Right kidney (tissue), 1 donor: ENCODE results near the gene ZNF260.
A peak's percentile ranks its signal among the peaks of the same experiment; 100 is the strongest.
"Not testable (repeated sequence)": the region's sequence is repeated elsewhere in the genome, so short reads cannot be mapped to it uniquely, and the experiment has no call there.

ENCODE experiments used
- DNase-seq: peaks from one replicate; pipeline ENCODE4 v3.0.0-alpha.2; 2016

ZNF260 gene

GRCh38 chr19:36490846-36491245 is 37.2 kb downstream of the ZNF260 start:
- not testable (repeated sequence) for DNase-seq

- DNase-seq = no peak
These were observed 38.1 kb downstream of the ZNF260 start for GRCh38 chr19:36489920-36490415.

DNA sequence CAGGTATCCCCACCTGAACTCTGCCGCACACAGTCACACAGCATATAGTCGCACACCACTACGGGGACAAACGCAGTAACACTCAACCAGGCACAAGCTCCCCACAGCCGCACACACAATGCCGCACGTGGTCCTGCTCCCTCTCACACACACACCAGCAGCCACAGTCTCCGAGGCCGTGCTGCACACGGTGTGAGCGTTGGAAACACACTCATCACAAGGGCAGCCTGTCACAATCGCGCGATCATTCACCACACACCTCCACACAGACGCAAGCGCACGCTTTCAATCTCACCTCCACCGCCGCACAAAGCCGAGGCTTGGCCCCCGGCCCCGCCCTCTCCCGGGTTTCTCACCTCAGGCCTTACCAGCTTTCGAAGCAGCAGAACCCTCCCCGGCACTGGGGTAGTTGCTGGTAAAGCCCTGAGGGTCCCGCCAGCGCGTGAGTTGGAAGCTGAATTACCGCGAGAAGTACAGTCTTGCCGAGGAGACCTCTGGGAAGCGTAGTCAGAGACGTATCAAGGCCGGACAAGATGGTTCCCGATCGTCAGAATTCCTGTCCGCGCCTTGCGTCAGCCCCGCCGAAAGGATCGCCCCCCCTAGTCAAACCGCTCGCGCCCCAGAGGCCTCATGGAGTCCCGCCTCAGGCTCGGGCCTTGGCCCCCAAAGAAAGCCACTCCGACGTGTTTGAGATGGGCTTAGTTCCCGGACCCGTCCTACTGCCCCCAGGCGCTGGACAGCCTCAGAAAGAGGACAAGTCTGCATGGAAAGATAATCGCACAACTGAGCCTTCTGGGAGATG is 38.8 kb downstream of the ZNF260 start, which contains the start of gene ZNF566:
Gene ZNF566 (minus strand): TSS at position 444 of the 802 bp plus-strand sequence. CDS start 13,004 bp downstream, outside the sequence.
- peak; percentile 99 for DNase-seq

GRCh38 chr19:36488846-36489117 is 39.3 kb downstream of the ZNF260 start:
- no peak for DNase-seq

DNA sequence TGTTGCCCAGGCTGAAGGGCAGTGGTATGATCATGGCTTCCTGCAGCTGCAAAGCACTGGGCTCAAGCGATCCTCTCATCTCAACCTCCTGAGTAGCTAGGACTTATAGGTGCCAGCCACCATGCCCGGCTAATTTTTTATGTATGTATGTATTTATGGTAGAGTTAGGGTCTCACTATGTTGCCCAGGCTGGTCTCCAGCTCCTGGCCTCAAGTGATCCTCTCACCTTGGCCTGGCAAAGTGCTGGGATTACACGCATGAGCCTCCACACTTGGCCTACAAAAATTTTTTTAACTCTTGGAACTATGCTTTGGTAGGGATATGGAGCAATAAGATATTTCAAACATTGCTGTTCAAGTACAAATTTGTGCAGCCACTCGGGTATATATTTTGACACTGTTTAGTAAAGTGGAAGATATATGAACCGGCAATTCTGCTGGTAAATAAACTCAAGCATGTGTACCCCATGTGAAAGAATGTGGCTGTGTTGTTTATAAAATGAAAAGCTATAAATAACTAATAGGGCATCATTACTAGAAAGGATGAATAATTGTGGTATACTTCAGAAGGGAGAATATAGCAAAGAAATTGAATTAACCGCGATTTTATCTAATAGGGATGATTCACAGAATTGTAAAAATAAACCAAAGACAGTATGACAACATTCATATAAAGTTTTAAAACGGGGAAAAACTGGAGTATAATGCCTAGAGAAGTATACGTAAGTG is 39.8 kb downstream of the ZNF260 start:
- DNase-seq = no peak

GRCh38 chr19:36483653-36484052 is 44.4 kb downstream of the ZNF260 start:
- no peak for DNase-seq

DNA sequence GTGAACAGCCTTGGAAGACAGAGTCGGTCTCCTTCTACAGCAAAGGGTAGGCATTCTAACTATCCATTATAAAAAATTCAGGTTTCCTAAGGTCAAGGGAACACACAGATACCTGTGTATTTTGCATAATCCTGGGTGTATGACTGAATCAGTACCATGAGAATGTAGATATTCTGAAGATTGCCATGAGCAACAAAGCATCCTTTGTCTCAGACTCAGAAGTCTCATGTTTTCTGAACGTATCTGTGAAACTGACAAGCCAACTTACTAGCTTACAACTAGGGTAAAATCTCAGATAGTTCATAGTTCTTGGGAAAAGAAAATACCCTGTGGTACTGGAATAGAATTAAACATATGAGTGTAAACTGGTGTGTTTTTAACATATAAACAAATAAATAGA is 45.2 kb downstream of the ZNF260 start:
- no peak for DNase-seq
